CD14-positive monocyte (primary cell): ENCODE measurements around the gene MANSC4. TPM values are rescaled to one million over a fixed set of nuclear protein-coding genes. Genes with fewer than 3 reads are reported as not detected.

Experiments used
- DNase-seq, 3 donors: peaks; one replicate each; pipeline ENCODE4 v3.0.0-alpha.2; 2011 to 2022
- H2AFZ ChIP-seq: 2 replicates; pipeline ENCODE4 v1.6.0; 2012; ENCODE audit warnings: mild to moderate bottlenecking, low read depth, low read length, inconsistent platforms; ENCODE audit not compliant: insufficient read depth, poor library complexity, severe bottlenecking
- H3K27ac ChIP-seq, 2 donors: 1 replicate in 1 of 2; 2 replicates in 1 of 2; pipeline ENCODE4 v1.5.1; 2012 to 2013; ENCODE audit warnings: low read length in 2 of 2, control low read depth in 1 of 2, inconsistent platforms in 1 of 2, low read depth in 1 of 2, mild to moderate bottlenecking in 1 of 2
- H3K27me3 ChIP-seq, 2 donors: one replicate each; pipeline versions ENCODE4 v1.6.0 to v1.6.1; 2011 to 2013; ENCODE audit warnings: low read length in 2 of 2; ENCODE audit not compliant: control insufficient read depth in 2 of 2, insufficient read depth in 2 of 2
- H3K36me3 ChIP-seq, 2 donors: replicated peaks in 1 of 2; 1 replicate in 1 of 2; 2 replicates in 1 of 2; pipeline versions ENCODE4 v1.5.1 to v1.6.1; 2012 to 2013; ENCODE audit warnings: low read length in 2 of 2, control low read depth in 1 of 2, inconsistent platforms in 1 of 2, mild to moderate bottlenecking in 1 of 2; ENCODE audit not compliant: insufficient read depth in 2 of 2, control insufficient read depth in 1 of 2
- H3K4me1 ChIP-seq, 2 donors: 1 replicate in 1 of 2; 2 replicates in 1 of 2; pipeline versions ENCODE4 v1.5.1 to v1.6.1; 2012 to 2013; ENCODE audit warnings: low read length in 2 of 2, control low read depth in 1 of 2, inconsistent platforms in 1 of 2, mild to moderate bottlenecking in 1 of 2, moderate library complexity in 1 of 2; ENCODE audit not compliant: insufficient read depth in 2 of 2, control insufficient read depth in 1 of 2
- H3K4me2 ChIP-seq: replicated peaks from 2 replicates; pipeline ENCODE3; 2012; ENCODE audit warnings: low read length, moderate library complexity, mild to moderate bottlenecking; ENCODE audit not compliant: poor library complexity, severe bottlenecking; ENCODE audit errors: extremely low read depth
- H3K4me3 ChIP-seq, 3 experiments: fragments of 200-600 bp in 1 of 3; sonication (generic) in 1 of 3; replicated peaks in 1 of 3; 1 replicate in 2 of 3; 2 replicates in 1 of 3; pipeline ENCODE4 v1.5.1; 2011 to 2013; ENCODE audit warnings: low read length in 3 of 3, mild to moderate bottlenecking in 3 of 3, control low read depth in 2 of 3, low read depth in 2 of 3, inconsistent platforms in 1 of 3, moderate library complexity in 1 of 3
- H3K79me2 ChIP-seq: 2 replicates; pipeline ENCODE4 v1.6.0; 2012; ENCODE audit warnings: mild to moderate bottlenecking, control low read depth, inconsistent platforms, low read length, moderate library complexity; ENCODE audit not compliant: insufficient read depth
- H3K9ac ChIP-seq: 2 replicates; pipeline ENCODE4 v1.6.0; 2017; ENCODE audit warnings: low read length, mild to moderate bottlenecking; ENCODE audit not compliant: insufficient read depth, poor library complexity, severe bottlenecking
- H3K9me3 ChIP-seq, 2 donors: replicated peaks in 1 of 2; 1 replicate in 1 of 2; 2 replicates in 1 of 2; pipeline versions ENCODE4 v1.5.1 to v1.6.1; 2012 to 2013; ENCODE audit warnings: low read length in 2 of 2, control low read depth in 1 of 2; ENCODE audit not compliant: control insufficient read depth in 1 of 2, insufficient read depth in 1 of 2
- H4K20me1 ChIP-seq: 2 replicates; pipeline ENCODE4 v1.6.0; 2012; ENCODE audit warnings: mild to moderate bottlenecking, low read length, control low read depth, moderate library complexity; ENCODE audit not compliant: insufficient read depth
- H3K27ac Mint-ChIP-seq, 7 donors: one replicate each; pipeline ENCODE4 v1.8.0; 2020; ENCODE audit warnings: mild to moderate bottlenecking in 7 of 7, mixed read lengths in 7 of 7, moderate library complexity in 6 of 7, inconsistent platforms in 2 of 7
- H3K27me3 Mint-ChIP-seq, 3 donors: one replicate each; pipeline ENCODE4 v1.8.0; 2021 to 2022; ENCODE audit warnings: low read depth in 3 of 3, mild to moderate bottlenecking in 3 of 3, mixed read lengths in 3 of 3, moderate library complexity in 3 of 3, inconsistent platforms in 1 of 3
- H3K36me3 Mint-ChIP-seq, 2 donors: one replicate each; pipeline ENCODE4 v1.8.0; 2020; ENCODE audit warnings: mixed read lengths in 2 of 2, inconsistent platforms in 1 of 2, mild to moderate bottlenecking in 1 of 2
- H3K4me1 Mint-ChIP-seq: one replicate; pipeline ENCODE4 v1.8.0; 2020; ENCODE audit warnings: mild to moderate bottlenecking, mixed read lengths
- H3K4me3 Mint-ChIP-seq, 2 donors: one replicate each; pipeline ENCODE4 v1.8.0; 2020; ENCODE audit warnings: mild to moderate bottlenecking in 2 of 2, mixed read lengths in 2 of 2, moderate library complexity in 1 of 2
- H3K9me3 Mint-ChIP-seq, 7 donors: one replicate each; pipeline ENCODE4 v1.8.0; 2020 to 2022; ENCODE audit warnings: mixed read lengths in 7 of 7, mild to moderate bottlenecking in 6 of 7, moderate library complexity in 6 of 7, inconsistent platforms in 2 of 7
- CTCF ChIP-seq: fragments of 200-600 bp; IDR thresholded peaks from one replicate; pipeline ENCODE4 v1.8.0; 2022; ENCODE audit warnings: antibody characterized with exemption, mild to moderate bottlenecking
- WGBS: methylation state at CpG from one replicate; pipeline ENCODE4 v1.1.5; 2013; ENCODE audit warnings: missing lambda C conversion rate; ENCODE audit not compliant: insufficient coverage; 5-methylcytosine and 5-hydroxymethylcytosine counted together
- intact Hi-C, 2 donors: fragments of 100-400 bp; cut with micrococcal nuclease; formaldehyde crosslinking; loops; one replicate each; pipeline versions ENCODE4 v1.15.0 to v1.15.1; 2023
- polyA plus RNA-seq, 3 donors: library from polyadenylated mRNA; depleted of rRNA in 1 of 3; unstranded in 2 of 3; stranded (reverse) in 1 of 3; fragments of 300-500 nt in 2 of 3; fragments of >200 nt in 1 of 3; fragmentation: Illumina TruSeq in 2 of 3; gene quantifications; 1 replicate in 2 of 3; 2 replicates in 1 of 3; pipeline ENCODE4 v1.2.3, GENCODE V29; 2012 to 2021

Gene MANSC4
- polyA plus RNA-seq, 3 donors: not detected

- DNase-seq: no peak
- peaks cover 4 to 7% of the 10 kb centered on the region in 2 donors for H3K4me1 ChIP-seq
- H3K36me3 ChIP-seq: peaks cover 0 to 3% of the 10 kb centered on the region in 2 donors
- H3K4me3 ChIP-seq: no peak overlapping the region
- H3K9ac ChIP-seq: no peak overlapping the region
- TF ChIP-seq CTCF: no peak
- intact Hi-C loops: no loop called here
- no CpG with 5 or more reads among the region's 4 CpGs for WGBS
- Mint-ChIP-seq H3K9me3 (peaks cover 0 to 3% (median 0%) of the 10 kb centered on the region in 7 donors), H3K27ac (no peak overlapping the region), H3K27me3 (peaks cover 0 to 6% (median 1%) of the 10 kb centered on the region in 3 donors), H3K4me3 (no peak overlapping the region), H3K36me3 (no peaks in the 10 kb centered on the region), H3K4me1 (peaks cover 13% of the 10 kb centered on the region)
- H3K9me3 ChIP-seq: no peaks in the 10 kb centered on the region
- H3K27me3 ChIP-seq: no peaks in the 10 kb centered on the region
- no peaks in the 10 kb centered on the region for H4K20me1 ChIP-seq
- H3K27ac ChIP-seq: no peak overlapping the region
- no peak overlapping the region for H2AFZ ChIP-seq
- H3K79me2 ChIP-seq: no peaks in the 10 kb centered on the region
- H3K4me2 ChIP-seq: no peak overlapping the region
Observed at GRCh38 chr12:27806259-27806658, 26.2 kb upstream of the MANSC4 start.

- Histone ChIP-seq H4K20me1 (no peaks in the 10 kb centered on the region), H3K27me3 (no peaks in the 10 kb centered on the region), H3K4me2 (no peak overlapping the region), H3K9ac (no peak overlapping the region), H3K36me3 (peaks cover 0 to 8% of the 10 kb centered on the region in 2 donors), H2AFZ (no peak overlapping the region), H3K4me3 (no peak overlapping the region), H3K79me2 (no peaks in the 10 kb centered on the region), H3K9me3 (no peaks in the 10 kb centered on the region), H3K4me1 (peaks cover 4 to 7% of the 10 kb centered on the region in 2 donors), H3K27ac (no peak overlapping the region)
- Mint-ChIP-seq H3K4me1 (peaks cover 13% of the 10 kb centered on the region), H3K27me3 (peaks cover 0 to 3% (median 1%) of the 10 kb centered on the region in 3 donors), H3K27ac (no peak overlapping the region), H3K36me3 (peaks cover 4% of the 10 kb centered on the region in 2 donors), H3K9me3 (peaks cover 0 to 3% (median 0%) of the 10 kb centered on the region in 7 donors), H3K4me3 (no peak overlapping the region)
- TF ChIP-seq CTCF: no peak
- DNase-seq: no peak
- intact Hi-C loops: no loop called here
- WGBS: no CpG with 5 or more reads among the region's 1 CpG
Observed at GRCh38 chr12:27805238-27805637, 25.2 kb upstream of the MANSC4 start.
